ENCODE data around the gene UNC93A.
"Not testable (repeated sequence)": the region's sequence is repeated elsewhere in the genome, so short reads cannot be mapped to it uniquely, and the experiment has no call there.

GRCh38 chr6:167358394-167358793 lies 67.3 kb downstream of the UNC93A start:
- not testable (repeated sequence) for TF ChIP-seq CTCF, POLR2A (IDR thresholded peaks at IDR 0.05)
